CD4-positive, alpha-beta T cell treated with Interleukin-6 for 4 hours (primary cell): Measurements from ENCODE around the gene PRKD1.
"Not testable (repeated sequence)": the region's sequence is repeated elsewhere in the genome, so short reads cannot be mapped to it uniquely, and the experiment has no call there.

Experiments used
- DNase-seq: peaks from one replicate; pipeline ENCODE4 v3.0.0-alpha.2; 2020; ENCODE audit warnings: mixed read lengths

Gene PRKD1

DNA sequence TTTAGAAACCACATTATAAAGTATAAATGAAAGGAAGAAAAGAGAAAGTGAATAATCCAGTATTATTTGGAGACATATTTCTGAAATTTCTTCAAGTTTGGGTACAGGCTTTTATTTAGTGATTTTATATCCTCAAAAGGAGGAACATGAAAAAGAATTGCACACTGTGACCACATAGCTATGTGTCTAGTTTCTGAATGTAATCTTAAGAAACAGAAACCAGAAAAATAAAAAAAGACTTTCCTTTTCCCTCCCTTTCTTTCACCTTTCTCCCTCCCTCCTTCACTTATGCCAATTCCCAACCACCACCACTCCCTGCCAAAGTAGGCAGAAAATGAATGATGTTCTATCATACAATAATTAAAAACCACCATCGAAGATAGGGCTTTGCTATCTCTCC lies 189.6 kb downstream of the PRKD1 start:
- no peak for DNase-seq

DNA sequence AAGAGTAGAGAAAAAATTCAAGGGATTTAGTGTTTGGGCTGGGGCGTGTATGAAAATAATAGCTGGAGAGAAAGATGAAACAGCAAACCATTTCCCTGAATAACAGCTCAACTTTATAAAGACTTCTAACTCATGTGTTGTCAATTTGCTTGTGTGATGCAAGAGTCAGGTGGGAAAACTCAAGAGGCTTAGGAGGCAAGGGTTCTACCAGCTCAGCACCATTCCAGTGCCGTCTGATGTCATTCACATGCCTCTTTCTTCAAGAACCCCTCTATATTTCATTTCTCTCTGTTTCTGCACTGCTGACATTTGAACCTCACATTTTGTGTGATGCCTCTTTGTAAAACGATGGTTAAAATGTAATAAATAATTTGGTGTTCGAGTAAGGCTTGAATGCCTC lies 192.2 kb downstream of the PRKD1 start:
- no peak for DNase-seq

DNA sequence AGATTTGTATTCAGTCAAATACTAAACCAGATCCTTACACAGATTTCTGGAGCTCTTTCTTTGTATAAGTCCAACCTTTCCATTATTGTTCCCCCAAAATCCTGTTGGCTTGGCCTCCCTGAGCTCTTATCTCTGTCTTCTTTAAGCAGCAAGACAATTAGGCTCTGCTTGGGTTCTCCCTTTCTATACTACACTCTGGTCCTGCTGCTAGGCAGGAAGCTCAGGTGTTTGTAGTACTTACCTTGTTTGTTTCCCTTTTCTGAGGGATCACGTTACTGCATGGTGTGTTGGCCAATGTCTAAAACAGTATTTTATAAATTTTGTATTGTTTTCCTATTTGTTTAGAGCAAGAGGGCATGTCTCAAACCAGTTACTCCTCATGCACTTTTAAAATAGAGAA lies 192.9 kb downstream of the PRKD1 start:
- no peak for DNase-seq

GRCh38 chr14:29726560-29727331 lies 200.9 kb downstream of the PRKD1 start:
- not testable (repeated sequence) for DNase-seq

DNA sequence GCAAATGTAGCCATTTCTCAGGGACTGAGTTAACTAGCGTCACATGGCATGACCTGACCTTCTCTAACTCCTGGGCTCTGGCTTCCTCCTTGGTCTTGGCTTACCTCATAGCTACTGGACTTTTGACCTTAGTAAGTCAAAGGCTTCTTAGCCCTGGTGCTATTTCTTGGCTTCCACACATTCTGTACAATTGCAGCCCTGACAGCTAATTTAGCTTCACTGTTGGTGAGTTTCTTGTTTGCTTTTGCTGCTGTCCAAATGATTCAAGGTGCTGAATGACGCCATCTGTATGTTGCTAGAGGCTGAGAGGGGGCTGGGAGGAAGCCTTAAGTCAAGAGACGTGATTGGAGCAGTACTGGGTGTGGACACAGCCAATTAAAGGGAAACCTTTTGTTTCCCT lies 202.7 kb downstream of the PRKD1 start:
- no peak for DNase-seq

DNA sequence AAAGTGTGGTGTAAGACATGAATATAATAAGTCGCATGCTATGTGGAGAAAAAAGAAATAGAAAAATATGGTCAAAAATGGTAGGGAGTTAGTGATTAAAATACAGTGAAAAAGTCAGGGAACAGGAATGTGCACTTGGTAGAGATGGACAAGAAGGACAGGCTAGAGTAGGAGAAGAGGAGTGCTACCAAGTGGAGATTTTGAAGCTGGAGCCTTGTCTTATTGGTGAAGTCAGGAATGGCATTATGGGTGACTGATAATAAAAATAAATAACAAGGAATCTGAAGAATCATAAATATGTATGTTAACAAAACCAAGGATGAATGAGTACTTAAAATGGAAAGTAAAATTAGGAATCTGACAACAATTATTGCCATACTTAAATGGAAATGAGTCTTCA lies 204.8 kb downstream of the PRKD1 start:
- DNase-seq = no peak

GRCh38 chr14:29721586-29721985 lies 206.1 kb downstream of the PRKD1 start:
- DNase-seq = no peak

DNA sequence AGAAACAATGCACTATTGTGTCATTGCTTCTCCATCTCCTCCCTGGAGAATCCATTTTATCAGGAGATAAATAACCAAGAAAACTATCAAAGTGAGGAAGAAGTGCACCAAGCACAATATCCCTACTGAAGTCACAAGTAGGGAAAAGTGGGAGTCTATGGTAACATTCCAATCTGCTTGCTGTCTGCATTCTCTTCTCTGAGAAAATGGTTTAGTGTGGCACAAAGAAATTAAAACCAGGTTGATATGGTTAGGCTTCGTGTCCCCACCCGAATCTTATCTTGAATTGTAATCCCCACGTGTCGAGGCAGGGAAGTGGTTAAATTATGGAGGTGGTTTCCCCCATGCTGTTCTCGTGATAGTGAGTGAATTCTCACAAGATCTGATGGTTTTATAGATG lies 209.7 kb downstream of the PRKD1 start:
- no peak for DNase-seq

GRCh38 chr14:29716150-29716549 lies 211.5 kb downstream of the PRKD1 start:
- no peak for DNase-seq

DNA sequence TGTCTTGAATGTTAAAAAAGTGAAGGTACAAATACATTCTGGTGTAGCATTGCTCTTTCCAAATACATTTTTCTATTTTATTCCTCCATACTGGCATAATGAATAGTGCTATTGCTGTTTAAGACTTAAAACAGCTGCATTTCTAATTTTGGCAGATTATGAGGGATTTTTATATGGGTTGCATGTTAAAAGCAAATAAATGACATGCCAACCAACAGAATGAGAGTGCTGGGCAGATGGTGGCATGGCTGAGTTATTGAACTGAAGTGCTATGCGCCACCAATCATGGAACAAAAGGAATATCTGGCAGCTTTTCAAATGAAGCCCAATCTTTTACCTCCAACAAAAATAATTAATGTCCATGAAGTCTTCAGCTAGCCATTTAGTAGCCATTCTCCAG lies 215.0 kb downstream of the PRKD1 start:
- DNase-seq = no peak

- no peak for DNase-seq
Measured at GRCh38 chr14:29710015-29710414, 217.6 kb downstream of the PRKD1 start.

- no peak for DNase-seq
Measured at GRCh38 chr14:29709490-29709889, 218.2 kb downstream of the PRKD1 start.

- DNase-seq = no peak
Measured at GRCh38 chr14:29706700-29707099, 220.9 kb downstream of the PRKD1 start.

GRCh38 chr14:29705801-29706200 lies 221.8 kb downstream of the PRKD1 start:
- DNase-seq = no peak

GRCh38 chr14:29689597-29689996 lies 238.1 kb downstream of the PRKD1 start:
- DNase-seq = not testable (repeated sequence)

DNA sequence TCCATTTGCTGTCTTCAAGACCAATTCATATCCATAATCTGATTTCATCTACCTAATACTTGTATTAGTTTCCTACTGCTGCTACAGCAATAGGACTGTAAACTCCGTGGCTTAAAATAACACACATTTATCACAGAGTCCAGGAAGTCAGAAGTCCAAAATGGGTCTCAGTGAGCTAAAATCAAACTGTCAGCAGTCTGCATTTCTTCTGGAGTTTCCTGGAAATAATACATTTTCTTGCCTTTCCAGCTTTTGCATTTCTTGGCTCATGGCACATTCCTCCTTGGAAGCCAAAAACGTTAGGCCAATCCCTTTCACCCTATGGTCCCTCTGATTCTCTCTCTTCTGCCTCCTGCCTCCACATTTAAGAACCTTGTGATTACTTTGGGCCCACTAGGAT lies 239.8 kb downstream of the PRKD1 start:
- DNase-seq = no peak

GRCh38 chr14:29687071-29687765 lies 240.4 kb downstream of the PRKD1 start:
- no peak for DNase-seq

DNA sequence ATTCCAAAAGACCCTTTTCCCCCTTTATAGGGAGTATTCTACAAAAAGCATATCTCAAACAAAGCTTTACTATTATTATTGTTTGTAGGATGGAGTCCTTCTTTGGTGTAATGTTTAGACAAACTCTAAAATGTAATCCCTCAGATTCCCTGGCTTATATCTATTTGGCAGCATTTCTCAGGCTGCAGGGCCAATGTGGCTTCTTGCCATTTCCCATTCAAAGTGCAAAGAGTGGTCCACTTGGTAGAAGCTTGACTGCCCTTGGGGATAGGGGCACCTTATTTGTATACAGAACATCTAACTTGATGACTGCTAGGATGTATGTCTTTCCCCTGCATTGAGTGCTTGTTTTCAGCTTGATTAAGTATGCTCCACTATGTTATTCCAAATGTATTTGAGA lies 242.7 kb downstream of the PRKD1 start:
- DNase-seq = no peak

DNA sequence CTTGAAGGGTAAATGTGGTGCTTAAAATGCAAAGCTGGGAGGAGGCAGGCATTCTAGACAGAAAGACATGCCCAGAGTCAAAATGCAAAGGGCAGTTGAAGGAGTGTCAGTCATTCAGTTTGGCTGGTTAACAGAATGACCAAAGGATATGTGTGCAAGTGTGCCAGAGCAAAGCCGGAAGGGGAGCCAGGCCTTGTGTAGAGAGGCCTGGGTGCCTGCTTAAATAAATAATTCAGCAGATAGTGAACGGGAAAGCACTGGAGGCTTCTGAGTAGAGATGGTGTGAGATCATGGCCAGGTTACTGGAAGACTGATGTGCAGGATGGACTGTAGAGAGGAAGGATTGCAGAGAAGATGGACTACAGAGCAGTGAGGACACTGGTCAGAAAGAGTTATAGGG lies 244.9 kb downstream of the PRKD1 start:
- no peak for DNase-seq

GRCh38 chr14:29681316-29681715 lies 246.3 kb downstream of the PRKD1 start:
- DNase-seq = no peak

DNA sequence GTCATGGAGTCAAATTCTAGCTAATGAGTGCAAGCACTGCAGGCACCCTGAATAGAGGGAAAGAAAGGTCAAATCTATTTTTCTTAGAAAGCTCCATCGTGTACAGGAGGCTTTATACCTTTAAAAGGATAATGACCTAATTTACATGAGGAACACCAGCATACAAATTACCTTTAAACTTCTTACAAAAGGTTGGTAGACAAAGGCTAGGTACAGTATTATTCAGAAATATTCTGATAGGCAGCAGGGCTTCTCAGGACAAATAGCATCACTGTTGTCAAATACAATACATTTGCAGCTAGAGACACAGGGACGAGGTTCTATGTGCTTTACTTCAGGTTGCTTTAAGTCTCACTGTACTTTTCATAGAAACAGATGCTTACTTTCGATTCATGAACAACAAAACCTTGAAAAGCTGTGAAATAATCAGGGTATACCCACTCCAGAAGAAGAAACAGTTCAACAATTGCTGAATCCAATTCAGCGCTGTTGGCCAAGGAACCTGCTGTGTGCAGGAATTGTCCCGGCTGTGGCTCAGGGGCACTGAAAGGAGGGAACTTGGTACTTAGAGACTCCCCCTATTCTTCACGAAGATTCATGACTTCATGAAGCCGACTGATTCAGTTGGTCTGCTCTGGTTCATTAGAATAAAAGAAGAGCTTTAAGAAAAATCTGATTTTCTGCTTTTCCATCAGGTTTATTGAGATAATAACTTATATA lies 252.9 kb downstream of the PRKD1 start:
- DNase-seq = no peak

- DNase-seq = no peak
Measured at GRCh38 chr14:29672831-29673230, 254.8 kb downstream of the PRKD1 start.

DNA sequence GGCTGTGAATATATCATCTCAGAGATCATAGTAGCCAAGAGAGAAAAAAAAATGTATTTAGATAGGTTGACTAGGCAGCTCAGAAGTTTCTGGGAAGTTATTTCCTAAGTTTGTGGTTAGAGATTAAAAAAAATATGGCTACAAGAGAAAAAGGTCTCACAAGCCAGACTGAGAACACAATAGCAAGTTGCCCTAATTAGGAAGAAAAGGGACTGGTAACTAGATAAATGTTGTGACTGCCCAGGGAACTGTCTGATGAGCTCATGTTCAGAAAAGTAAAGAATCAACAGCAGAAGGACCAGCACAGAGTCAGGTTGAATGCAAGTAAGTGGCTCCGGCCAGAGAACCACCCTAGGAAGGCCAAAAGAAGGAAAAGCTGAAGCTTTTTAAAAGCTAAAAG lies 256.6 kb downstream of the PRKD1 start:
- DNase-seq = no peak

GRCh38 chr14:29668201-29668600 lies 259.4 kb downstream of the PRKD1 start:
- no peak for DNase-seq
